ENCODE measurements around the gene LY6G6D.
"Not testable (repeated sequence)": the region's sequence is repeated elsewhere in the genome, so short reads cannot be mapped to it uniquely, and the experiment has no call there.

The LY6G6D gene

GRCh38 chr6:31692353-31692752, 22.8 kb upstream of the LY6G6D start:
- no peak for DNase-seq (ENCODE audit: low spot score)

- DNase-seq (ENCODE audit: low spot score) = no peak
Measured at GRCh38 chr6:31692886-31693285, 22.3 kb upstream of the LY6G6D start.

- DNase-seq (ENCODE audit: low spot score) = no peak
Measured at GRCh38 chr6:31693535-31693934, 21.6 kb upstream of the LY6G6D start.

GRCh38 chr6:31697555-31697954, 17.6 kb upstream of the LY6G6D start:
- DNase-seq (ENCODE audit: low spot score) = no peak

- no peak for DNase-seq (ENCODE audit: low spot score)
Measured at GRCh38 chr6:31700740-31701401, 14.3 kb upstream of the LY6G6D start.

GRCh38 chr6:31701666-31702404, 13.3 kb upstream of the LY6G6D start:
- DNase-seq (ENCODE audit: low spot score) = peak; percentile 31

GRCh38 chr6:31702405-31702818, 12.7 kb upstream of the LY6G6D start:
- no peak for DNase-seq (ENCODE audit: low spot score)

GRCh38 chr6:31702819-31703716, 12.1 kb upstream of the LY6G6D start, which contains the start of gene ABHD16A:
ABHD16A (minus strand) TSS chr6:31703324; CDS start chr6:31703281, 43 bp downstream.
- peak; percentile 99 for DNase-seq (ENCODE audit: low spot score)

GRCh38 chr6:31705931-31706330, 9.2 kb upstream of the LY6G6D start:
- no peak for DNase-seq (ENCODE audit: low spot score)

GRCh38 chr6:31706599-31706998, 8.5 kb upstream of the LY6G6D start, which contains the start of gene LY6G6F:
LY6G6F (plus strand) TSS chr6:31706866; CDS start chr6:31706907, 41 bp downstream.
- DNase-seq (ENCODE audit: low spot score) = no peak

GRCh38 chr6:31707701-31708100, 7.4 kb upstream of the LY6G6D start:
- no peak for DNase-seq (ENCODE audit: low spot score)

- DNase-seq (ENCODE audit: low spot score) = no peak
Measured at GRCh38 chr6:31708224-31708623, 6.9 kb upstream of the LY6G6D start.

GRCh38 chr6:31709157-31709556, 6.0 kb upstream of the LY6G6D start:
- DNase-seq (ENCODE audit: low spot score) = not testable (repeated sequence)

- no peak for DNase-seq (ENCODE audit: low spot score)
Measured at GRCh38 chr6:31710523-31711219, 4.5 kb upstream of the LY6G6D start.

- no peak for DNase-seq (ENCODE audit: low spot score)
Measured at GRCh38 chr6:31711233-31711632, 3.9 kb upstream of the LY6G6D start.

GRCh38 chr6:31712296-31712695, 2.9 kb upstream of the LY6G6D start:
- DNase-seq (ENCODE audit: low spot score) = no peak

GRCh38 chr6:31713465-31713864, 1.7 kb upstream of the LY6G6D start:
- DNase-seq (ENCODE audit: low spot score) = no peak

GRCh38 chr6:31713991-31714684, 1.0 kb upstream of the LY6G6D start:
- no peak for DNase-seq (ENCODE audit: low spot score)

- DNase-seq (ENCODE audit: low spot score) = no peak
Measured at GRCh38 chr6:31717499-31718222, 2.5 kb downstream of the LY6G6D start.

- no peak for DNase-seq (ENCODE audit: low spot score)
Measured at GRCh38 chr6:31718265-31718664, 3.1 kb downstream of the LY6G6D start.
